Measurements from ENCODE around the gene RASA3. TPM values are rescaled to one million over a fixed set of nuclear protein-coding genes. Genes with fewer than 3 reads are reported as not detected.

Gene RASA3
- total RNA-seq, 1 experiment from 2014 or later = 0.95 TPM

GRCh38 chr13:114042066-114042815 is 90.2 kb downstream of the RASA3 start:
- Mint-ChIP-seq H3K36me3 (ENCODE audit: insufficient read depth, unreplicated experiment) (no peaks in the 10 kb centered on the region), H3K27me3 (ENCODE audit: insufficient read depth, unreplicated experiment) (no peaks in the 10 kb centered on the region), H3K4me3 (ENCODE audit: unreplicated experiment) (no peak overlapping the region), H3K9me3 (ENCODE audit: unreplicated experiment) (peaks cover 19% of the 10 kb centered on the region), H3K27ac (ENCODE audit: unreplicated experiment) (no peak overlapping the region), H3K4me1 (ENCODE audit: low read depth, unreplicated experiment) (no peaks in the 10 kb centered on the region)
- H3K36me3 ChIP-seq (ENCODE audit: control insufficient read depth, insufficient read depth, low read length) = no peaks in the 10 kb centered on the region
- intact Hi-C loops (cut with micrococcal nuclease; ENCODE audit: unreplicated experiment) = no loop called here
- BruUV-seq (replicated peaks) = no TSS peak
- no peak overlapping the region for H3K4me3 ChIP-seq (ENCODE audit: low read depth, low read length)
- ChIA-PET POLR2A (no interaction called here), CTCF (no interaction called here)
- H3K4me1 ChIP-seq = no peaks in the 10 kb centered on the region
- TF ChIP-seq, protein P1, sequence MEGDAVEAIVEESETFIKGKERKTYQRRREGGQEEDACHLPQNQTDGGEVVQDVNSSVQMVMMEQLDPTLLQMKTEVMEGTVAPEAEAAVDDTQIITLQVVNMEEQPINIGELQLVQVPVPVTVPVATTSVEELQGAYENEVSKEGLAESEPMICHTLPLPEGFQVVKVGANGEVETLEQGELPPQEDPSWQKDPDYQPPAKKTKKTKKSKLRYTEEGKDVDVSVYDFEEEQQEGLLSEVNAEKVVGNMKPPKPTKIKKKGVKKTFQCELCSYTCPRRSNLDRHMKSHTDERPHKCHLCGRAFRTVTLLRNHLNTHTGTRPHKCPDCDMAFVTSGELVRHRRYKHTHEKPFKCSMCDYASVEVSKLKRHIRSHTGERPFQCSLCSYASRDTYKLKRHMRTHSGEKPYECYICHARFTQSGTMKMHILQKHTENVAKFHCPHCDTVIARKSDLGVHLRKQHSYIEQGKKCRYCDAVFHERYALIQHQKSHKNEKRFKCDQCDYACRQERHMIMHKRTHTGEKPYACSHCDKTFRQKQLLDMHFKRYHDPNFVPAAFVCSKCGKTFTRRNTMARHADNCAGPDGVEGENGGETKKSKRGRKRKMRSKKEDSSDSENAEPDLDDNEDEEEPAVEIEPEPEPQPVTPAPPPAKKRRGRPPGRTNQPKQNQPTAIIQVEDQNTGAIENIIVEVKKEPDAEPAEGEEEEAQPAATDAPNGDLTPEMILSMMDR (IDR thresholded peaks at IDR 0.05; ENCODE audit: insufficient read depth in 1 of 2, low read depth in 1 of 2, low read length in 1 of 2, severe bottlenecking in 1 of 2, unreplicated experiment in 1 of 2) = no peak
- H3K27me3 ChIP-seq (replicated peaks; ENCODE audit: control insufficient read depth, insufficient read depth, low read length) = no peaks in the 10 kb centered on the region
- H3K9me3 ChIP-seq = no peaks in the 10 kb centered on the region
- DNase-seq = no peak

GRCh38 chr13:114041493-114041892 is 90.9 kb downstream of the RASA3 start:
- Histone ChIP-seq H3K9me3 (no peaks in the 10 kb centered on the region), H3K27me3 (replicated peaks; ENCODE audit: control insufficient read depth, insufficient read depth, low read length) (no peaks in the 10 kb centered on the region), H3K4me1 (no peaks in the 10 kb centered on the region), H3K36me3 (ENCODE audit: control insufficient read depth, insufficient read depth, low read length) (no peaks in the 10 kb centered on the region), H3K4me3 (ENCODE audit: low read depth, low read length) (no peak overlapping the region)
- H3K4me1 Mint-ChIP-seq (ENCODE audit: low read depth, unreplicated experiment) = no peaks in the 10 kb centered on the region
- TF ChIP-seq, protein P1 (IDR thresholded peaks at IDR 0.05; ENCODE audit: insufficient read depth in 1 of 2, low read depth in 1 of 2, low read length in 1 of 2, severe bottlenecking in 1 of 2, unreplicated experiment in 1 of 2) = no peak
- H3K27me3 Mint-ChIP-seq (ENCODE audit: insufficient read depth, unreplicated experiment) = no peaks in the 10 kb centered on the region
- H3K27ac Mint-ChIP-seq (ENCODE audit: unreplicated experiment) = no peak overlapping the region
- no peaks in the 10 kb centered on the region for H3K36me3 Mint-ChIP-seq (ENCODE audit: insufficient read depth, unreplicated experiment)
- intact Hi-C loops (cut with micrococcal nuclease; ENCODE audit: unreplicated experiment) = no loop called here
- BruUV-seq (replicated peaks) = no TSS peak
- H3K9me3 Mint-ChIP-seq (ENCODE audit: unreplicated experiment) = peaks cover 19% of the 10 kb centered on the region
- POLR2A ChIA-PET = no interaction called here
- CTCF ChIA-PET = no interaction called here
- H3K4me3 Mint-ChIP-seq (ENCODE audit: unreplicated experiment) = no peak overlapping the region
- DNase-seq = no peak

- H3K9me3 ChIP-seq = no peaks in the 10 kb centered on the region
- H3K36me3 Mint-ChIP-seq (ENCODE audit: insufficient read depth, unreplicated experiment) = no peaks in the 10 kb centered on the region
- BruUV-seq (replicated peaks) = no TSS peak
- TF ChIP-seq, protein P1 (IDR thresholded peaks at IDR 0.05; ENCODE audit: insufficient read depth in 1 of 2, low read depth in 1 of 2, low read length in 1 of 2, severe bottlenecking in 1 of 2, unreplicated experiment in 1 of 2) = no peak
- no peaks in the 10 kb centered on the region for H3K27me3 Mint-ChIP-seq (ENCODE audit: insufficient read depth, unreplicated experiment)
- no peak overlapping the region for H3K4me3 ChIP-seq (ENCODE audit: low read depth, low read length)
- no peaks in the 10 kb centered on the region for H3K4me1 ChIP-seq
- POLR2A ChIA-PET = no interaction called here
- no peak overlapping the region for H3K4me3 Mint-ChIP-seq (ENCODE audit: unreplicated experiment)
- no peak overlapping the region for H3K27ac Mint-ChIP-seq (ENCODE audit: unreplicated experiment)
- intact Hi-C loops (cut with micrococcal nuclease; ENCODE audit: unreplicated experiment) = no loop called here
- no peaks in the 10 kb centered on the region for H3K36me3 ChIP-seq (ENCODE audit: control insufficient read depth, insufficient read depth, low read length)
- DNase-seq = no peak
- peaks cover 6% of the 10 kb centered on the region for H3K9me3 Mint-ChIP-seq (ENCODE audit: unreplicated experiment)
- H3K4me1 Mint-ChIP-seq (ENCODE audit: low read depth, unreplicated experiment) = no peaks in the 10 kb centered on the region
- CTCF ChIA-PET = no interaction called here
- H3K27me3 ChIP-seq (replicated peaks; ENCODE audit: control insufficient read depth, insufficient read depth, low read length) = no peaks in the 10 kb centered on the region
These were observed 92.8 kb downstream of the RASA3 start for GRCh38 chr13:114039471-114040141.
